Renal cortex interstitium (tissue), 11 donors: Measurements from ENCODE around the gene ASPA. TPM values are rescaled to one million over a fixed set of nuclear protein-coding genes. Genes with fewer than 3 reads are reported as not detected.

Experiments
- DNase-seq, 11 donors: peaks; one replicate each; pipeline ENCODE4 v3.0.0-alpha.2; 2013; ENCODE audit warnings: low read depth in 9 of 11, low spot score in 4 of 11; ENCODE audit errors: extremely low read depth in 1 of 11
- polyA plus RNA-seq, 3 donors: library from polyadenylated mRNA; unstranded; fragments of 120-200 nt; gene quantifications; one replicate each; pipeline ENCODE4 v1.2.1, GENCODE V29; 2013; ENCODE audit not compliant: insufficient read length in 3 of 3

ASPA gene
- polyA plus RNA-seq, 3 donors = 20.8 to 31.7 (median 27.2) TPM

GRCh38 chr17:3528880-3529511 is 53.2 kb downstream of the ASPA start:
- no peak for DNase-seq

GRCh38 chr17:3529817-3530741 is 54.3 kb downstream of the ASPA start:
- DNase-seq = no peak

DNA sequence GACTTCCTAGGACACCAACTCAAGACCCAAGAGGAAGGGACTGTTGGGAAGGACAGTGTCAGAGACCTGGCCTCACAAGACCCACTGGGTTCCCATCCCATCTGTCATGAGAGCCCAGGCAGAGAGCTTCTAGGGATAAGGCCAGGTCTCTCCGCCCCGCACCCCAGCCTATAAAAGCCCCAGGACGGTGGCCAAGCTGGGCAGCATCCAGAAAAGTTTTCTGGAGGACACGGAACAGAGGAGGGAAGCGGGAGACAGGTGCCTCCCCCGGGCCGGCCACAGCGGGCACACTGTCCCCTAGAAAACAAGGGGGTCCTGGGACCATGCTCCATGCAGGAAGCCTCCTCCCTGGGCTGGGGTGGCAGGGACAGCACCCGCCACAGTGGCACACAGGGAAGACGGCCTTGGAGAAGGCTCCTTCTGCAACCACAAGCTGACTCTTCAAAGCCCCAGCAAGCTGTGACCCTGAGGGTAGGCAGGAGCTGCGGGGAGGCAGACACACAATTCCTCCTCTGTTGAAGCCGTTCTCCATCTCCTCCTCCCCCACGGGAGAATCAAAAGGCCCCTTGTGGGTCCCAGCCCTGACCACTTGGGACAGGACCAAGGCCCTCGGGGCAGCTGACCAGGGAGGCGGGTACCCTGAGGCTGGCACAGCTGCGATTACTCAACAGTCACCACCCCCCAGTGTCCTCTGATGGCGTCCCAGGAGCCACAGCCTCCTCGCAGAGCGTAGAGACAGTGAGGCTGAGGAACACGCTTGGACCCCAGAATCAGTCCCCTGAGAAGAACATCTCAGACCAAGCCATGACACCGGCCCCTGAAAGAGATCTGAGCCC is 55.7 kb downstream of the ASPA start:
- DNase-seq = no peak

GRCh38 chr17:3532106-3532858 is 56.5 kb downstream of the ASPA start:
- DNase-seq = no peak

- DNase-seq = no peak
Measured at GRCh38 chr17:3532859-3533142, 57.0 kb downstream of the ASPA start.

DNA sequence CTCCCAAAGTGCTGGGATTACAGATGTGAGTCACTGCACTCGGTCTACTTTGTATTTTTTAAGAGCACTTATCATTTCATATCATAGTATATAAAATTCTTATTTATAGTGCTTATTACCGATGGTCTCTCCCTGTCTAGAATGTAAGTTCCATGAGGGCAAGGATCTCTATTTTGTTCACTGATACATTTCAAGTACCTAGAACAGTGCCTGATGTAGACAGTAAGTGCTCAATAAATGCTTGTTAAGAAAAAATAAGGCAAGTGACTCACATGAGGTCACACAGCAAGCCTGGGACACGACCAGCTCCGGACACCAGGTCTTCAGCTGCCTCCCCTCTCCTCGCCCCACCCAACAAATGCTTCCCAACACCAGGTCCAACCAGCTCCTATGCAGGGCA is 58.0 kb downstream of the ASPA start:
- no peak for DNase-seq

GRCh38 chr17:3534881-3535252 is 59.1 kb downstream of the ASPA start:
- no peak for DNase-seq

GRCh38 chr17:3535253-3535995 is 59.6 kb downstream of the ASPA start:
- DNase-seq = peak in 9 of 11 donors; percentile 47 to 73 (median 57)

GRCh38 chr17:3536716-3537115 is 60.9 kb downstream of the ASPA start:
- no peak for DNase-seq

DNA sequence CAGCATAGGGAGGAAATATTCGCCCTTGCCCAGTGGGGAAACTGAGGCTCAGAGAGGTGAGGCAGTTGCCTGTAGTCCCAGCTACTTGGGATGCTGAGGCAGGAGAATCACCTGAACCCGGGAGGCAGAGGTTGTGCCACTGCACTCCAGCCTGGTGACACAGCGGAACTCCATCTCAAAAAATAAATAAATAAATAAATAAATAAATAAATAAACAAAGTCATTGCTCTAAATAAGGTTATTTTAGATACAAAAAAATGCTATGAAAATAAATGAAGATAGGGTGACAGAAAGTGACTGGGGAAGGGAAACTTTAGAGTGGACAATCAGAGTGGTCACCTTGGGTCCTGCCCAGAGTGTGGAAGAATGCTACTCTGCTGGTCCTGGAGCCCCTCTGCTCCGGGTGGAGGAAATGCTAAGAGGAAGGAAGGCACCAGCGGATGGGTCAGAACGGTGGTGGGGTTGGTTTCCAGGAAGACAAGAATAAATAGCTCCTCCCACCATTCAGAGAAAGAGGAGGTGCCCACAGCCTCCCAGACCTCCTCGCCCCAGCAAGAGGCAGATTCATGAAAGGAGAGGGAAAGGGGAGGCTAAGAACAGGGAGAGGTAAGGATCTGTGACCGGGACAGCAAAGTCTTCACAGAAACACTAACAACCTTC is 64.2 kb downstream of the ASPA start:
- DNase-seq = no peak

GRCh38 chr17:3542410-3543088 is 66.8 kb downstream of the ASPA start:
- no peak for DNase-seq

- no peak for DNase-seq
Measured at GRCh38 chr17:3543453-3543852, 67.7 kb downstream of the ASPA start.

DNA sequence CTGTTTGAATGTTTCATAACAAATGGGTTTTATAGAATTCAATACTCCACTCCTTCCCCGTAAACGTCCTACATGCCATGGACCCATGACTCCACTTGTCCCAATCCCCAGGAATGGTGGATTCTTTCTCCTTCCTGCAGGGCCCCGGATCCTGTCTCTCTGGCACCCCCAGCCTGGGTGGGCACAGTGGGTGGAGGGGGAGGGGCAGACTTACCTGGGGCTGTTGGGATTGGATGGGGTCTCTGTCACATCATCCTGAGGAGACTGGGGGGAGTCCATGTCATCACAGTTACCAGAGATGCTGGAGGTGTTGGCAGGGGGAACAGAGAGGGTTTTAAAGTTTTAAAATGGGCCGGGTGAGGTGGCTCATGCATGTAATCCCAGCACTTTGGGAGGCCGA is 68.6 kb downstream of the ASPA start:
- DNase-seq = no peak

DNA sequence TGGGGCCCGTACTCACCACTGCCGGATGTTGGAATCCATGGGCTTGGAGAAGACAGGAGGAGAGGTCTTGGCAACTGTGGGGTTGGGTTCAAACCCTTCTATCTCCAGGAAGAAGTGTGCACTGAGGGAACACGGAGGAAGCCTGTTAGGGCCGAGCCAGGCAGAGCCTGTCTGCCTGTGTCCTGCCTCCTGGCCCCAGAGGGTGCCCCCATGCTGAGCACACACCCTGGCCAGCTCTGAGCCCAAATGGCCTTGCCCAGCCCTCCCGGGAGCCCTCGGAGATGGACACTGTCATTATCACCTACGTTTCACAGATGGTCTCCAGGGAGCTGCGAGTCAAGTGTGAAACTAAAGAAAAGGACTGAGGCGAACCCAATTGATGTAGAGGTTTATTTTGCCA is 69.4 kb downstream of the ASPA start:
- no peak for DNase-seq

- DNase-seq = no peak
Measured at GRCh38 chr17:3546521-3546920, 70.7 kb downstream of the ASPA start.

- DNase-seq = no peak
Measured at GRCh38 chr17:3546997-3547396, 71.2 kb downstream of the ASPA start.

DNA sequence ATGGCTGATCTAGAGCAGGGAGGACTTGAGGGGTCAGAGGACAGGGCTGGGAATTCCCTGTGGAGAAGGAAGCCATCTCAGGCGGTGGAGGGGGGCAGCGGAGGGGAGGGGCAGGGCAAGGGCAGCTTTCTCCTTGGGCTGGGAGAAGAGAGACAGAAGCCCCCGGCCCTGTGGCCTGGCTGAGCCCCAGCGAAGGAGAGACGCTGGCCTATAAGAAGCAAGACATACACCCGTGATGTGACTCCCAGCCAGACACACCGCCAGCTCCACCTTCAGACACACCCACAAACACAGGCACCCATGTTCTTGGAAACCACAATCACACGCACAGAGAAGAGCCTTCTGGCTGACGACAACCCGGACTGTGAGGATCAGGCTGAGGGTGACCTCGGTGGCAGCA is 71.8 kb downstream of the ASPA start:
- DNase-seq = no peak
